ENCODE measurements around the gene ZNF197. TPM values are rescaled to one million over a fixed set of nuclear protein-coding genes. Genes with fewer than 3 reads are reported as not detected.

The ZNF197 gene
- total and polyA plus RNA-seq, 2 of the 4 experiments (the other 2 are of a cell fraction): 5.0 to 14.9 TPM

DNA sequence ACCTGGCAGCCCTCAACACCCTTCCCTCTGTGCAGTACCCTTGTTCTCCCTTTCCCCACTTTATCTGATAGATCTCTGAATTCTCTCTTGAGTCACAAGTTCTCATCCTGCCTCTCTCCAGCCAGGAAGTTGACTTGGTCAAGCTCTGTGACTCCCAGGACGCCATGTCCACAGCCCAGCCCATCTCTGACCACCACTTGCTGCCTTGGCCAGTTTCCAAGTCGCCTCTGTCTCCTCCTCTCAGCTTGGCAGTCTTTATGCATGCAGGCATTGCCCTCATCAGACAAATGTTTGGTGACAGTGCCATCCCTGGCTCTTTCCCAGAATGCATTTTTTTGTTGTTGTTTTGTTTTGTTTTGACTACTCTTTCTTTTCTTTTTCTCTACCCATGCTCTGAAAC is 49.4 kb downstream of the ZNF197 start:
- Histone ChIP-seq H2BK120ac (ENCODE audit: low read depth, low read length) (no peak overlapping the region), H3K4me2 (ENCODE audit: low read depth, low read length) (no peak overlapping the region), H2BK15ac (ENCODE audit: low read depth, low read length) (no peak overlapping the region), H3K4me1 (ENCODE audit: control insufficient read depth, insufficient read depth, low read length) (no peaks in the 10 kb centered on the region), H3K4ac (ENCODE audit: low read depth, low read length) (no peak overlapping the region), H3K9ac (ENCODE audit: low read depth, low read length) (no peak overlapping the region), H2AK9ac (replicated peaks; ENCODE audit: low read depth, low read length, poor library complexity) (no peak overlapping the region), H3K79me1 (ENCODE audit: low read depth in 1 of 2, low read length in 2 of 2) (no peaks in the 10 kb centered on the region), H4K91ac (ENCODE audit: insufficient read depth, low read depth, low read length) (no peak overlapping the region), H2BK5ac (ENCODE audit: low read depth, low read length, poor library complexity, severe bottlenecking) (no peak overlapping the region), H2BK20ac (ENCODE audit: low read depth, low read length) (no peak overlapping the region), H3K14ac (replicated peaks; ENCODE audit: low read depth, low read length) (no peak overlapping the region), H3K4me3 (ENCODE audit: insufficient read depth, low read depth, low read length) (no peak overlapping the region), H3K18ac (ENCODE audit: low read depth, low read length) (no peak overlapping the region), H3K56ac (ENCODE audit: extremely low read depth, insufficient read depth, low read length) (no peak overlapping the region), H3K27me3 (ENCODE audit: control insufficient read depth, insufficient read depth, low read length) (no peaks in the 10 kb centered on the region), H2AK5ac (ENCODE audit: low read depth, low read length) (no peak overlapping the region), H4K8ac (ENCODE audit: low read depth in 2 of 2, low read length in 2 of 2) (no peak overlapping the region), H4K20me1 (ENCODE audit: insufficient read depth, low read length) (no peaks in the 10 kb centered on the region), H3K36me3 (ENCODE audit: control insufficient read depth, insufficient read depth, low read length) (no peaks in the 10 kb centered on the region), H3K27ac (ENCODE audit: insufficient read depth, low read length) (no peak overlapping the region), H3K9me3 (ENCODE audit: control insufficient read depth, insufficient read depth, low read length) (peaks cover 5% of the 10 kb centered on the region), H3K9me1 (ENCODE audit: insufficient read depth, low read length) (no peaks in the 10 kb centered on the region), H4K5ac (ENCODE audit: low read depth, low read length) (no peak overlapping the region), H3K23ac (ENCODE audit: low read depth, low read length) (no peak overlapping the region), H2AFZ (replicated peaks; ENCODE audit: low read length, poor library complexity) (no peak overlapping the region)
- intact Hi-C loops (cut with micrococcal nuclease) (no loop called here), dilution Hi-C loops (cut with HindIII; ENCODE audit: low sequenced_read_pairs, unreplicated experiment) (no loop called here), in situ Hi-C loops (cut with MboI; ENCODE audit: low sequenced_read_pairs) (no loop called here)
- ATAC-seq (ENCODE audit: low read depth): no peak
- DNase-seq: no peak
- ChIA-PET POLR2A (ENCODE audit: unreplicated experiment) (no interaction called here), CTCF (no interaction called here)
- WGBS, 2 experiments (ENCODE audit: extremely low coverage in 2 of 2, insufficient read length in 1 of 2): no CpG with 5 or more reads among the region's 2 CpGs
- no TSS peak for BruUV-seq (replicated peaks)
- no peak for TF ChIP-seq RCOR1 (IDR thresholded peaks at IDR 0.05; ENCODE audit: insufficient replicate concordance, low read length)
- TF ChIP-seq, protein P1, sequence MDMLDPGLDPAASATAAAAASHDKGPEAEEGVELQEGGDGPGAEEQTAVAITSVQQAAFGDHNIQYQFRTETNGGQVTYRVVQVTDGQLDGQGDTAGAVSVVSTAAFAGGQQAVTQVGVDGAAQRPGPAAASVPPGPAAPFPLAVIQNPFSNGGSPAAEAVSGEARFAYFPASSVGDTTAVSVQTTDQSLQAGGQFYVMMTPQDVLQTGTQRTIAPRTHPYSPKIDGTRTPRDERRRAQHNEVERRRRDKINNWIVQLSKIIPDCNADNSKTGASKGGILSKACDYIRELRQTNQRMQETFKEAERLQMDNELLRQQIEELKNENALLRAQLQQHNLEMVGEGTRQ (IDR thresholded peaks at IDR 0.05; ENCODE audit: low read depth, low read length): no peak
- TF ChIP-seq MXI1 (IDR thresholded peaks at IDR 0.05; ENCODE audit: borderline replicate concordance, low read depth, low read length): no peak
- no peak for TF ChIP-seq BHLHE40 (IDR thresholded peaks at IDR 0.05; ENCODE audit: low read depth, low read length)
- TF ChIP-seq MAFK (IDR thresholded peaks at IDR 0.05; ENCODE audit: low read depth, low read length): no peak
- no peak for TF ChIP-seq RFX5 (IDR thresholded peaks at IDR 0.05; ENCODE audit: low read depth, low read length)
- TF ChIP-seq POLR2A (IDR thresholded peaks at IDR 0.05; ENCODE audit: low read depth, low read length): no peak
- no peak for TF ChIP-seq FOS (IDR thresholded peaks at IDR 0.05; ENCODE audit: low read depth, low read length)
- no peak for TF ChIP-seq MAZ (IDR thresholded peaks at IDR 0.05; ENCODE audit: borderline replicate concordance, low read depth, low read length)
- no peak for TF ChIP-seq NFE2L2 (IDR thresholded peaks at IDR 0.05; ENCODE audit: low read depth, low read length)
- no peak for TF ChIP-seq RAD21 (IDR thresholded peaks at IDR 0.05; ENCODE audit: low read length)
- no peak for TF ChIP-seq CHD1 (IDR thresholded peaks at IDR 0.05; ENCODE audit: low read depth, low read length)
- TF ChIP-seq CEBPB (IDR thresholded peaks at IDR 0.05; ENCODE audit: low read depth, low read length): no peak
